Kidney (tissue), 22 donors: ENCODE data around the gene HELQ. TPM values are rescaled to one million over a fixed set of nuclear protein-coding genes. Genes with fewer than 3 reads are reported as not detected.

Source experiments
- DNase-seq, 5 donors: peaks; one replicate each; pipeline ENCODE4 v3.0.0-alpha.2; 2013 to 2020
- FAIRE-seq: peaks from 2 replicates; lab custom pipeline; 2012; peaks lifted over from hg19 to GRCh38; lab: Jason Lieb, UNC
- H3K27ac ChIP-seq, 2 donors: one replicate each; pipeline ENCODE4 v1.7.0; 2013; ENCODE audit warnings: low read depth in 2 of 2, low read length in 2 of 2, inconsistent platforms in 1 of 2
- H3K27me3 ChIP-seq: one replicate; pipeline ENCODE4 v1.7.1; 2013; ENCODE audit warnings: low read length, inconsistent platforms; ENCODE audit not compliant: control insufficient read depth, insufficient read depth
- H3K36me3 ChIP-seq, 3 donors: one replicate each; pipeline versions ENCODE4 v1.7.0 to v1.7.1; 2013; ENCODE audit warnings: low read length in 3 of 3, control low read depth in 1 of 3, inconsistent platforms in 1 of 3; ENCODE audit not compliant: insufficient read depth in 3 of 3, control insufficient read depth in 2 of 3
- H3K4me1 ChIP-seq, 3 donors: one replicate each; pipeline versions ENCODE4 v1.7.0 to v1.7.1; 2013; ENCODE audit warnings: low read length in 3 of 3, inconsistent platforms in 1 of 3, low read depth in 1 of 3; ENCODE audit not compliant: control insufficient read depth in 2 of 3, insufficient read depth in 2 of 3
- H3K4me3 ChIP-seq, 3 donors: one replicate each; pipeline versions ENCODE4 v1.7.0 to v1.8.1; 2013; ENCODE audit warnings: low read length in 3 of 3, control low read depth in 1 of 3, inconsistent platforms in 1 of 3
- H3K9ac ChIP-seq, 3 donors: one replicate each; pipeline versions ENCODE4 v1.7.0 to v1.7.1; 2013; ENCODE audit warnings: low read length in 3 of 3, control low read depth in 1 of 3, inconsistent platforms in 1 of 3
- H3K9me3 ChIP-seq, 3 donors: one replicate each; pipeline versions ENCODE4 v1.7.0 to v1.7.1; 2013; ENCODE audit warnings: low read length in 3 of 3, control low read depth in 1 of 3, inconsistent platforms in 1 of 3; ENCODE audit not compliant: control insufficient read depth in 2 of 3, insufficient read depth in 1 of 3
- intact Hi-C: fragments of 100-400 bp; cut with DNase I; formaldehyde crosslinking; loops from one replicate; pipeline ENCODE4 v1.11.1; 2022
- long read RNA-seq, 10 donors: library from polyadenylated mRNA in 1 of 10; unstranded in 1 of 10; transcript quantifications; one replicate each; pipeline ENCODE4 v2.0.0 and lab custom pipeline, GENCODE V29; 2021 to 2026
- polyA plus RNA-seq: library from polyadenylated mRNA; stranded (reverse); fragments of 350-450 nt; fragmentation: Illumina TruSeq; extraction: RNeasy Lipid Tissue Mini Kit (QIAGEN cat#74804); gene quantifications from one replicate; pipeline ENCODE4 v1.2.3, GENCODE V29; 2014; ENCODE audit warnings: low read depth, low replicate concordance; ENCODE audit not compliant: insufficient read depth
- total RNA-seq: library from RNA; stranded (reverse); fragmentation: NEBNext Ultra II Directional; extraction: Animal tissue kit (Norgen Biotek cat#: 25700); gene quantifications from one replicate; pipeline ENCODE4 v1.2.1, GENCODE V29; 2021
- TF ChIP-seq, protein P1 (sequence below): IDR thresholded peaks from 3 replicates; pipeline ENCODE4 v1.5.1; 2012; ENCODE audit warnings: mild to moderate bottlenecking, moderate library complexity, borderline replicate concordance; ENCODE audit not compliant: insufficient read depth; ENCODE audit errors: extremely low read depth
- donor health status: control.
- donor health status: control.
- donor health status: control.
- donor health status: control.
- donor health status: control.
- donor health status: DM: yes; HTN: yes; CAD: no.
- donor health status: Normal renal cell carcinoma (clear cell type).

The HELQ gene, protein sequence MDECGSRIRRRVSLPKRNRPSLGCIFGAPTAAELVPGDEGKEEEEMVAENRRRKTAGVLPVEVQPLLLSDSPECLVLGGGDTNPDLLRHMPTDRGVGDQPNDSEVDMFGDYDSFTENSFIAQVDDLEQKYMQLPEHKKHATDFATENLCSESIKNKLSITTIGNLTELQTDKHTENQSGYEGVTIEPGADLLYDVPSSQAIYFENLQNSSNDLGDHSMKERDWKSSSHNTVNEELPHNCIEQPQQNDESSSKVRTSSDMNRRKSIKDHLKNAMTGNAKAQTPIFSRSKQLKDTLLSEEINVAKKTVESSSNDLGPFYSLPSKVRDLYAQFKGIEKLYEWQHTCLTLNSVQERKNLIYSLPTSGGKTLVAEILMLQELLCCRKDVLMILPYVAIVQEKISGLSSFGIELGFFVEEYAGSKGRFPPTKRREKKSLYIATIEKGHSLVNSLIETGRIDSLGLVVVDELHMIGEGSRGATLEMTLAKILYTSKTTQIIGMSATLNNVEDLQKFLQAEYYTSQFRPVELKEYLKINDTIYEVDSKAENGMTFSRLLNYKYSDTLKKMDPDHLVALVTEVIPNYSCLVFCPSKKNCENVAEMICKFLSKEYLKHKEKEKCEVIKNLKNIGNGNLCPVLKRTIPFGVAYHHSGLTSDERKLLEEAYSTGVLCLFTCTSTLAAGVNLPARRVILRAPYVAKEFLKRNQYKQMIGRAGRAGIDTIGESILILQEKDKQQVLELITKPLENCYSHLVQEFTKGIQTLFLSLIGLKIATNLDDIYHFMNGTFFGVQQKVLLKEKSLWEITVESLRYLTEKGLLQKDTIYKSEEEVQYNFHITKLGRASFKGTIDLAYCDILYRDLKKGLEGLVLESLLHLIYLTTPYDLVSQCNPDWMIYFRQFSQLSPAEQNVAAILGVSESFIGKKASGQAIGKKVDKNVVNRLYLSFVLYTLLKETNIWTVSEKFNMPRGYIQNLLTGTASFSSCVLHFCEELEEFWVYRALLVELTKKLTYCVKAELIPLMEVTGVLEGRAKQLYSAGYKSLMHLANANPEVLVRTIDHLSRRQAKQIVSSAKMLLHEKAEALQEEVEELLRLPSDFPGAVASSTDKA
- total RNA-seq (20.9 TPM), polyA plus RNA-seq (14.3 TPM)
- long read RNA-seq, donor 1, partial matches to known transcripts, result 15 of 114 reads
- long read RNA-seq, donor 1, other reads (novel, unspliced or antisense), result 96 of 114 reads
- long read RNA-seq, donor 2, partial matches to known transcripts, result 0 of 1 reads
- long read RNA-seq, donor 2, other reads (novel, unspliced or antisense), result 0 of 1 reads
- long read RNA-seq, donor 3, transcript HELQ-202 (2 exons, 744 nt), result major isoform, 5 of 12 reads
- long read RNA-seq, donor 3, partial matches to known transcripts, result 6 of 12 reads
- long read RNA-seq, donor 3, other reads (novel, unspliced or antisense), result 0 of 12 reads
- long read RNA-seq, donor 4, partial matches to known transcripts, result 0 of 1 reads
- long read RNA-seq, donor 4, other reads (novel, unspliced or antisense), result 0 of 1 reads
- long read RNA-seq, donor 5, partial matches to known transcripts, result 0 of 1 reads
- long read RNA-seq, donor 5, other reads (novel, unspliced or antisense), result 0 of 1 reads
- long read RNA-seq, donor 6, partial matches to known transcripts, result 5 of 9 reads
- long read RNA-seq, donor 6, other reads (novel, unspliced or antisense), result 0 of 9 reads
- long read RNA-seq, donor 7, partial matches to known transcripts, result 3 of 12 reads
- long read RNA-seq, donor 7, other reads (novel, unspliced or antisense), result 4 of 12 reads
- long read RNA-seq, donor 8, result 0 reads
- long read RNA-seq, donor 9, partial matches to known transcripts, result 0 of 2 reads
- long read RNA-seq, donor 9, other reads (novel, unspliced or antisense), result 0 of 2 reads
- long read RNA-seq, donor 10, partial matches to known transcripts, result 0 of 2 reads
- long read RNA-seq, donor 10, other reads (novel, unspliced or antisense), result 0 of 2 reads

DNA sequence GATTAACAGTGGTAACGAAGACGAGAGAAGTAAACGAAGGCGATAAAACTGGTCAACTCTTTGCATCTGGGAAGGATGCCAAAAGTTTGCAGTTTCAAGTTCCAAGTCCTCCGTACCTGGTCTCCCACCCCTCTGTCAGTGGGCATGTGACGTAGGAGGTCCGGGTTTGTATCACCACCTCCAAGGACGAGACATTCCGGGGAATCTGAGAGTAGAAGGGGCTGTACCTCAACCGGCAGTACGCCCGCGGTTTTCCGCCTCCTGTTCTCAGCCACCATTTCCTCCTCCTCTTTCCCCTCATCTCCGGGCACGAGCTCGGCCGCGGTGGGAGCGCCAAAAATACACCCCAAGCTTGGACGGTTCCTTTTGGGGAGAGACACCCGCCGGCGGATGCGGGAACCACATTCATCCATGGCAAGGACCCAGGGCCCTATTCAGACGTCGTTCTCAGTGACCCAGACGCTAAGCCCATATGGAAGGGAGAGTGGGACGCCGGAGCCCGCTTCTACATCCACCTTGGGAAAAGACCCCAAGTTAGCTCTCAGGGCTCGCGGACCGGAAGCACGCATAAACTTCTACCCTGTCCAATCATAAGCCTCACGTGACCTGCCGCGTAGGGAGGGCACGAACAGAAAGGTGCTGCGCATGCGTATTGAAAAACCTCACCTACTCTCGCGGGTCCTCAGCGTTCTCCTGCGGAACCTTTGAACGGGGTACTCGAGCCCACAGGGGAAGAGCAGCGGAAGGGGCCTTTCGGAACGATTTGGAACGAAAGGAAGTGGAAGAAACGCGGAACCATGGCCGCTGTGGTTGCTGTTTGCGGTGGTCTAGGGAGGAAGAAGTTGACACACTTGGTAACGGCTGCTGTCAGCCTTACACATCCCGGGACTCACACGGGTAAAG lies at the start of gene HELQ, which contains the start of gene MRPS18C:
TSS of gene HELQ (minus strand) at position 543 of the 903 bp plus-strand sequence. CDS start at position 413, 130 bp downstream.
TSS of gene MRPS18C (plus strand) at position 778 of the 903 bp plus-strand sequence. CDS start at position 798, 20 bp downstream.
- Histone ChIP-seq H3K36me3 (peaks cover 0 to 8% (median 5%) of the 10 kb centered on the region in 3 donors), H3K27me3 (no peaks in the 10 kb centered on the region), H3K9me3 (no peaks in the 10 kb centered on the region), H3K27ac (peak within 1 kb of the TSS; percentile 96), H3K9ac (peak within 1 kb of the TSS; percentile 96 to 100 (median 98)), H3K4me1 (peaks cover 0 to 7% (median 0%) of the 10 kb centered on the region in 3 donors), H3K4me3 (peak within 1 kb of the TSS; percentile 91 to 100 (median 98))
- FAIRE-seq, result no peak
- peak; percentile 98 to 100 (median 98) for DNase-seq
- TF ChIP-seq, protein P1, sequence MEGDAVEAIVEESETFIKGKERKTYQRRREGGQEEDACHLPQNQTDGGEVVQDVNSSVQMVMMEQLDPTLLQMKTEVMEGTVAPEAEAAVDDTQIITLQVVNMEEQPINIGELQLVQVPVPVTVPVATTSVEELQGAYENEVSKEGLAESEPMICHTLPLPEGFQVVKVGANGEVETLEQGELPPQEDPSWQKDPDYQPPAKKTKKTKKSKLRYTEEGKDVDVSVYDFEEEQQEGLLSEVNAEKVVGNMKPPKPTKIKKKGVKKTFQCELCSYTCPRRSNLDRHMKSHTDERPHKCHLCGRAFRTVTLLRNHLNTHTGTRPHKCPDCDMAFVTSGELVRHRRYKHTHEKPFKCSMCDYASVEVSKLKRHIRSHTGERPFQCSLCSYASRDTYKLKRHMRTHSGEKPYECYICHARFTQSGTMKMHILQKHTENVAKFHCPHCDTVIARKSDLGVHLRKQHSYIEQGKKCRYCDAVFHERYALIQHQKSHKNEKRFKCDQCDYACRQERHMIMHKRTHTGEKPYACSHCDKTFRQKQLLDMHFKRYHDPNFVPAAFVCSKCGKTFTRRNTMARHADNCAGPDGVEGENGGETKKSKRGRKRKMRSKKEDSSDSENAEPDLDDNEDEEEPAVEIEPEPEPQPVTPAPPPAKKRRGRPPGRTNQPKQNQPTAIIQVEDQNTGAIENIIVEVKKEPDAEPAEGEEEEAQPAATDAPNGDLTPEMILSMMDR, result no peak
- intact Hi-C loops, result no loop called here

- FAIRE-seq (no peak), DNase-seq (no peak)
- H3K4me1 ChIP-seq, result no peaks in the 10 kb centered on the region
- H3K4me3 ChIP-seq, result no peak overlapping the region
- intact Hi-C loops, result loop anchor here (5.0 kb wide), 1 partner anchor 137 kb away; no protein-coding TSS in a partner anchor
- no peaks in the 10 kb centered on the region for H3K36me3 ChIP-seq
- no peak overlapping the region for H3K27ac ChIP-seq
- no peaks in the 10 kb centered on the region for H3K9me3 ChIP-seq
- no peaks in the 10 kb centered on the region for H3K27me3 ChIP-seq
- TF ChIP-seq, protein P1, result no peak
- no peak overlapping the region for H3K9ac ChIP-seq
Measured at GRCh38 chr4:83504996-83505395, 49.4 kb upstream of the HELQ start.
